Activated T-helper 9 cell treated with anti-CD3 and anti-CD28 coated beads, Interleukin-2, amount 50 U/mL, for 16 hours (primary cell): Measurements from ENCODE around the gene SEPTIN3.
A peak's percentile ranks its signal among the peaks of the same experiment; 100 is the strongest.
"Not testable (repeated sequence)": the region's sequence is repeated elsewhere in the genome, so short reads cannot be mapped to it uniquely, and the experiment has no call there.

Experiments used
- DNase-seq: peaks from one replicate; pipeline ENCODE4 v3.0.0-alpha.2; 2020; ENCODE audit warnings: low read depth

The SEPTIN3 gene

DNA sequence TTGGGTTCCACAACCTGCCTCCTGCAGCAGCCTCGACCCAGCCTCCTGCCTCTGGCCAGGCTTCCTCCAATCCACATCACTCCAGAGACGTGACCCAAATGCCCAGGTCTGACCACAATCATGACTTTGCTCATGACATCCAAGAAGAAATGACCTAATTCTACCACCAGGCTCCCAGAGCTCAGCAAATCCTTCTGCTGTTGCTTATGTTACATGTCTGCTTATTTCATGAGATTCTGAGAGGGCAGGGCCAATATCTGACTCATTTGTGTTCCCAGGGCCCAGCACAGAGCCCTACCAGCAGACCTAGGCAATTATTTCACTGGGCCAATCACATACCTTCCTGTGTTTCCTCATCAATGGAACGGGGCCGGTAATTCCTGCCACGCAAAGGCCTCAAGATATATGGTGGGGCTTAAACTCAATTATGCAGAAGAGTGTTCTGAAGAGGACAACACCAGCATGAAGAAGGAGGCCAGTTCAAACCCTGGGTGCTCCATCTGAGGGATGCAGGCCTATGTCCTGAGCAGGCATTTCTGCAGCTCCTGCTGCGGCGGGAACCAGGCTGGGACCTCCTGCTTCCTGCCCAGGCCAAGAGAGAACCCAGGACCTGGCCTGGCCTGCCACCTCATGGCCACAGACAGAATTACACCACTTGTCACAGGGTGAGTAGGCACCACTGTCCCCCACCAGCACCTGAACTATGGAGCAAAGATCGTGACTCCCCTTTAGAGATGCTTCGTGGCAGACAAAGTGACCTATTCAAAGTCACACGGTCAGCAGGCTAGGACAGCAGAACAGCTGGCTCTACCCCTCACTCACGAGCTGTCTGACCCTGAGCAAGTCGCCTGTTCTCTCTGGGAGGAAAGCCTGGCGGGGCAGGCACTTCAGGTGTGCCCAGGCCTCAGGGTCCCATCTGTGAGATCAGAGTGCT lies 28.1 kb upstream of the SEPTIN3 start:
- DNase-seq = peak; percentile 75

DNA sequence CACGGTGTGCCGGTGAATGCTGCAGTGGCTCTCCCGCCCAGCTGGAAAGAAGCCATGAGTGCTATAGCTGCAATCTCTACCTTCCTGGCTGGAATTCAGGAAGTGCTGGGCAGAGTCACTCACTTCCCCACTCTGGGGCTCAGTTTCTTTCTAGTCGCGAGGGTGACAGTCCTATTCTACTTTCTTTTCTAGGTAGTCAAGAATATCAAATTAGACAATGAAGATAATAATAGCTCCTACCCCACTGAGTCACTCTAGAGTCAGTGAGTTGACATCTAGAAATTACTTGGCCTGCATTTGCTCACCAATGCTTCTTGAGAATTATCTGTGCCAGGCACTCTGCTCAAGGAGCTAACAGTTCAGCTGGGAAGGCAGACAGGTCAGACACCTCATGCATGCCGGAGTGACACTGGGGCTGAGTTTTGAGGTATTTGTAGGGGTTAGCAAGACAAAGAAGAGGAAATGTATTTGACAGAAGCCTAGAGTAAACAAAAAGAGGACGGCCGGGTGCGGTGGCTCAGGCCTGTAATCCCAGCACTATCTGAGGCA lies 25.5 kb upstream of the SEPTIN3 start:
- DNase-seq = no peak

DNA sequence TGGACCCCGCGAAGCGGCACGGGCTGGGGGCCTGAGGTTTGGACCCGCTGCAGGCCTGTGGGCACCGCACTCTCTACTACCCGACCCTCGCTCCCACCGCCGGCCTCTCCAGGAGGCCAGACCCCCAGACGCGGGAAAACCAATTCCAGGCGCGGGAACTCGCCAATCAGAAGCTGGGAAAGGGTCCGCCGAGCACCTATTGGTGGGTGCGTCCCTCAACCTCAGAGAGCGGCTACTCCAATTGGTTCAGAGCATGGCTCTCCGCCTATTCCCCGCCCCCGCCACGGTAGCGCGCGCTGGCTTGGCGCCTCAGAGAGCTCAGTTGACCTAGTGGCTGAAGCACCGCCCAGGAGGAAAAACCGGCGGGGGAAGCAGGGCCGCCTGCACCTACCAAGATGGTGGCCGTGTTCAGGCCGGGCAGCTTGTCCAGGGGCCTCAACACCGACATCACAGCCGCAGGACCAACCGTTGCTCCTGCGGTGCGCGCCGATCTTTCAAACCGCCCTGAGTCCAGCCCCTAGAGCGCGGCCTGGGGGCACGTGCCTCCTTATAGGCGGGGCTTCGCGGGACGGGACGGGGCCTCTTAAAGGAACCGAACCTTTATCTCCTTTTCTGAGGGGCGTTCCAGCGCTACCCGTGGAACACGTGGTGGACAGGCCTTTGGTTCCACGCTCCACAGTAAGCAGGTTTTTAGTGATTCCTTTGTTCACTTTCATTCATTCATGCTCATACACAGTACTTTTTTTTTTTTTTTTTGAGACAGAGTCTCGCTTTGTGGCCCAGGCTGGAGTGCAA lies 22.4 kb upstream of the SEPTIN3 start, which contains the start of gene CENPM:
CENPM (minus strand) TSS at position 524 of the 795 bp plus-strand sequence; CDS start at position 448, 76 bp downstream.
- peak; percentile 82 for DNase-seq

DNA sequence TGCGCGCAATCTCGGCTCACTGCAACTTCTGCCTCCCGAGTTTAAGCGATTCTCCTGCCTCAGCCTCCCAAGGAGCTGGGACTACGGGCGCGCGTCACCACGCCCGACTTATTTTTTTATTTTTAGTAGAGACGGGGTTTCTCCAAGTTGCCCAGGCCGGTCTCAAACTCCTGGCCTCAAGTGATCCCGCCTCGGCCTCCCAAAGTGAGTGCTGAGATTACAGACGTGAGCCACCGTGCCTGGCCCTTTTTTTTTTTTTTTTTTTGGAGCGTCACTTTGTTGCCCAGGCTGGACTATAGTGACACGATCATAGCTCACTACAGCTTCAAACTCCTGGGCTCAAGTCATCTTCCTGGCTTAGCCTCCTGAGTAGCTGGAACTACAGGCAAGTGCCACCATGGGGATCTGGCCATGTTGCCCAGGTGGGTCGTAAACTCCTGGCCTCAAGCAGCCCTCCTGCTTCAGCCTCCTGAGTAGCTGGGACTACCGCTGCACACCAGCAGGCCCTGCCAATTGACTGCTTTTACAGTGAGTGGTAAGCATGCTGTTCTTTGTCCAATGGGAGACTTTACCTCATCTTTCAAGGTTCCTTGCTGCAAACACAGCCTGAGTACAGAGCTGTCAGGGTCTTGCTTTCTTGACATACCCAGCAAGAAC lies 21.7 kb upstream of the SEPTIN3 start:
- no peak for DNase-seq

DNA sequence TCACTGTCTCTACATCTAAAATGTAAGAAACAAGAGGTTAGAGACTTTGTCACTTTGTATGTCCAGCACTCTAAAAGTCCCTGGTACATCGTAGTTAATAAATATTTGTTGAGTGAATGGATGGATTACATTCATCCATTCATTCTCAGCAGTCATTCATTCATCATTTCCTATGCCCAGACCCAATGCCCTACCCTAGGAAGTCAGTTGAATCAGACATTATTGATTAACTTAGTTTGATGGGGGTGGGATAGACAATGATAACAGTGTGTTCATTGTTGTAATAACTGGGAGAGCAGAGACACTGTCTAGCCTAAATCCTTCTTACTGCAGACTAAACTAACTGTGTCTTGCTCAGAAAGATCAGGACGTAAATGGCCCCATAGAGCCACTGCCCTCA lies 21.1 kb upstream of the SEPTIN3 start:
- no peak for DNase-seq

DNA sequence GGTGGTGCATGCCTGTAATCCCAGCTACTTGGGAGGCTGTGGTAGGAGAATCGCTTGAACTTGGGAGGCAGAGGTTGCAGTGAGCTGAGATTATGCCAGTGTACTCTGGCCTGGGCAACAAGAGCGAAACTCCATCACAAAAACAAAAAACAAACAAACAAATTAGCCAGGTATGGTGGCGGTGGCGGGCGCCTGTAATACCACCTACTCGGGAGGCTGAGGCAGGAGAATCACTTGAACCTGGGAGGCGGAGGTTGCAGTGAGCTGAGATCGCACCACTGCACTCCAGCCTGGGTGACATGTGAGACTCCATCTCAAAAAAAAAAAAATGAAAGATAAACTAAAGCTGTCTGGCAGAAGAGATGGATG lies 20.3 kb upstream of the SEPTIN3 start:
- not testable (repeated sequence) for DNase-seq

DNA sequence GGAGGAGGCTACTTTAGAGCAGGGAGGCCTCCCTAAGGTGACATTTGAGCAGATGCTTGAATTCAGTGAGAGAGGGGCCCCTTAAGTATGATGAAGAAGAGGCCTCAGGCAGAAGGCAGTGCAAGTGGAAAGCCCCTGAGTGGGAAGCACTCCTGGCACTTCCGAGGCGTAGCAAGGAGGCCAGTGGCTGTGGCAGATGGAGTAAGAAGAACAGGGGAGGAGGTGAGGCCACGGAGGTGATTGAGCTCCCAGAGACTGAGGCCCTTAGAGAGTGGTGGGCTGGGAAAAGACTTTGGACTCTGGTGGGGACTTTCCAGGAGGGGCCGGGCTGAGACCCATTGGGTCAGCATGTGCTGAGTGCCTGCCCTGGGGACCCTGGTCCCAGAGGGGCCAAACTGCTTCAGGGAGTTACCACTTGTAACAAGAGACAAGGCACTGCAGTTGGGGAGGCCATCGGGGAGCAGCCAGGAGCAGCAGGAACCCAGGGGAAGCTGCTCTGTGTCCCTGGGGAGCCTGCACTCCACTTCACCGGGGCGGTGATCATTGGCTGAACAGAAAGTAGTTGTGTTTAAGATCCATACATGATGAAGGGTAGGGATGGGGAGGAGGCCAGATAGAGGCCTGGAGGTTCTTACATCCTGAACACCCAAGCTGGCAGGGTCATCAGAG lies 19.8 kb upstream of the SEPTIN3 start:
- DNase-seq = no peak

DNA sequence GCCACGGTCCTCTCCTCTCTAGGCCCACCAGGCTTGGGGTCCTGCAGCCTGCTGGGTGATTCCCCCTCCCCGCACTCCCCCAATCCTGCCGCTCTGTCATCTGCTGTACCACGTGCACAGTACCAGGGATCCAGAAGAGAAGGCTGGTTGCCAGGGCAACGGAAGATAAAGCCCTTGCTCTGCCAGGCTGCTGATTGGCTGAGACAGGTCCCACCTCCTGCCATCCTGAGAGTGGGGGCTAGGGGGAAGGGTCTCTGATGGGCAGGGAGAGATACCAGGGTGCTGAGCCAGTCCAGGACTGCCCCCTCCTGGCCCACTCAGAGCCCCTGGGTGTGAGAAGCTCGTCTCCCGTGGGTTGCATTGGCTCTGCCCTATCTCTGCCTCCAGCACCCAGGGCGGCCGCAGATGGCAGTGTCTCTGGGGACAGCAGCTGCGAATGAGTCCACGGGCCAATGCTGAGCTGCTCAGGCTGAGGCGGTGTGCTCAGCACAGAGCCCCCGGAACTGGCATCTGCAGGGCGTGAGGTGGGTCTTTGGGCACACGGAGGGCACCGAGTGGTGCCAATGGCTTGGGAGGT lies 17.3 kb upstream of the SEPTIN3 start, which contains the start of gene SMIM45:
SMIM45 (plus strand) TSS at position 253 of the 577 bp plus-strand sequence.
- no peak for DNase-seq

DNA sequence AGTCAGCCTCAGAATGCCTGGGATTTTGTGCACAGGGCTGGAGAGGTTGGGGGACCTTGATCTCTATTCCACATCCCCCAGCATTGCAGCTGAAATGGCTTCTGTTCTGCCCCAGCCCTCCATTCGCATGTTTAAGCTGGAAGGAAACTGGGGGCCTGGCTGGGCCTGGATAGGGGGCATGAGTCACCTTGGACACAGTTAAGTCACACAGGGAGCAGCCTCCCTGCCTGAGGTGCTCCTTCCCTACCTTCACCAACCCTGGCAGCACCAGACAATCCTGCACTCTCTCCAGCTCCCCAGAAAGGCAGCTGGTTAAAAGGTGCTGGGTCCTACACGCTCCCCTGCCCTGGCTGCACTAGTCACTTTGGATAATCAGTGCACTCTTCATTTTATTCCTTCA lies 16.5 kb upstream of the SEPTIN3 start:
- DNase-seq = no peak

DNA sequence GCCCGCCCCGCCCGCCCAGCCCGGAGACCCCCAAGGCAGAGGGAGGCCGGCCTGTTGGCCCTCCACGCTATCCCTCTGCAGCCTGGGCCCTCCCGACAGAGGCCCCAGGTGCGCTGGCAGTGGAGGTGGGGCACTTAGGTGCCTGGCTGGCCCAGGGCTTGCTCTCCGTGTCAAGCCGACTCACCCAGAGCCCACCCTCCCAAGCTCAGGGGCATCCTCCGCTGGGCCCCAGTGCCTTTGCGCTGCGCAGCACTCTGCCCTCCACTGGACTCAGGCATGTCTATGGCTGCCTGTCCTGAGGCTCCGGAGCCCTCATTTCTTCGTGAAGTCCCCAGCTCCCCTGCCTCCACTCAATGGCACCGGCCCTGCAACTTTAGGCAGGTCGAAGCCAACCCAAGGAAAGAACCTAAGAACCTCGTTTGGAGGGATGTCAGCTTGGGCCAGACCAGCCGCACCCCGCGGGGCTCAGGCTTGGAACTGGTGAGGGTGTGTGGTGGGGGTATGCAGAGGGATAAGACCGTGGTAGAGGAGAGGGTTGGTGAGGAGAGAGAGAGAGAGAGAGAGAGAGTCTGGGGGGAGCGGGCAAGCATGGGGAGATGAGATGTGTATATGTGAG lies 11.2 kb upstream of the SEPTIN3 start:
- no peak for DNase-seq

DNA sequence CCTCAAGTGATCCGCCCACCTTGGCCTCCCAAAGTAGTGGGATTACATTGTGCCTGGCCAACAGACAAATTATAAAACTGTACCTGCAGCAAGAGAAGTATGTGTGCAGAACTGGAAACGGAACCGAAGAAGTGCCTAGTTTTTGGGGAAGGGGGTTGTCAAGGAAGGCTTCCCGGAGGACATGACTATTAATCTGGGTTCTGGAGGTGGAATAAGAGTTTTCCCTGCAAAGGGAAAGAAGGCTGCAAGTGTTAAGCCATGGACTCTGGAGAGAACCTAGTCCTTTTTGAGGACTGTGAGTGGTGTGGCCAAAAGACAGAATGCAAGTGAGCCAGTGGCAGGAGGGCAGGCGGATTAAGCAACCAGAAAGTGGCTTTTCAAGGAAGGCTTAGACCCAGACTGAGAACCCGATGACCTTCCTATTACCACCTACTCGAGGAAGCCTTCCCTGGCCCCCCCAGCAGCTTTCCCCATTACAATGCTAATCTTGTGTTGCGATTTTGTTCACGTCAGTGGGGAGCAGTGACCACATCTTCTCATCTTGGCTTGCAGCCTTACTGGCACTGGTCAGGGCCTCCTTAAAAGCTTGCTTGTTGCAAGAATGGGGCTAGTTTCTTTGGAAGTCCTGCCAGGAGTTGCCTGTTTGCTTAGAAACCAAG lies 5.7 kb upstream of the SEPTIN3 start:
- DNase-seq = no peak

DNA sequence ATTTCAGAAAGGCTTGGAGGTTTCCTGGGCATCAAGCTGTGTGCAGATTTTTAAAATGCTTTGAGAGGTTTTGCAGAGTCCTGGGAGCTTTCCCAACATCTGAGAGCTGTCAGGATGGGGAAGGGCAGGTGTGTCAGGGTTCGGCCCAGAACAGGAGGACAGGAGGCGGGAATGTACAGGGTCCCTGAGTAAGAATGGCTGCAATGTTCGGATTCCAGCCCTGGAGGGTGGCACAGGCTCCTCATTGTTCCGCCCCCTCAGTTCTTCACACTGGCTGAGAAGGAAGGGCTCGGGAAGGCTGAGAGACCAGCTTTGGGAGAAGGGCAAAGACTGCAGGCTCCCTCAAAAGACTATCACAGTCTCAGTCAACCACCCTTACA lies 5.1 kb upstream of the SEPTIN3 start:
- DNase-seq = no peak

DNA sequence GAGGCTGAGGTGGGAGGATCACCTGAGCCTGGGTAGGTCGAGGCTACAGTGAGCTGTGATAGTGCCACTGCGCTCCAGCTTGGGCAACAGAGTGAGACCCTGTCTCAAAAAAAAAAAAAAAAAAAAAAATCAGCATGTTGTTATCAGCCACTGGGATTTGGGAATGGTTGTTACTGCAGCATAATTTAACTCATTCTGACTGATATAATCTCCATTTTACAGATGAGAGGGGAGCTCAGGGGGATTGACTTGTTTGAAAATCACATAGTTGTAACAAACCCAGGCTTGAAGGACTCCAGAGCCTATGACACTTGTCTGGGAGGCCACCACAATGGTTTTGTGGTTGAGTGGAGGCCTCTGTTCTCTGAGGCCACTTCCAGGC lies 3.0 kb upstream of the SEPTIN3 start:
- no peak for DNase-seq

DNA sequence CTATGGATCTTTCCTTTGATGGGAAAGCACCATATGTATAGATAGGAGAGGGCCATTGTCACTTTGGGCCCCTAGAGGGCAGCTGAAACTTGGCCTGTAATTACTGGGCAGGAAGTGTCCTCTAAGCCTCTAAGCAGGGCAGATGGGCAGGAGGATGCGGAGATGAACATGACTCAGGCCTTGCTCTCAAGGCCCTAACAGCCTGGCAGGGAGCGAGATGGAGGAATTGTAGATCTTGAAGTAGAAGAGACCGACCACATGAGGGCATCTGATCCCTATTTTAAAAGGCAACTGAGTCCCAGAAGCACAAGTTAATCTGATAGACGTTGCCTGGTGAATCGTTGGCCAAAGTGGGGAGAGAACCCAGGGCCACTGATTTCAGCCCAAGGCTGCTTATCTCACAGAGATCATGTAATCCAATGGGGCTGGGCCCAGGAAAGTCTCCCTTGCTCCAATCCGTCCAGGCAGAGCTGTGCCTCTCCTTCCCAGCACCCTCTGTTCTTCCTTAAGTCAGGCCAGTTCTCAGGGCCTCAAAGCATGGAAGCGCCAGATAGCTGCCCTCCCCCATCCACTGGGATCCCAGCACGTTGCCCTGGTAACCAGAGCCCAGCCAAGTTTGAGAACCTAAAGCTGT lies 2.5 kb upstream of the SEPTIN3 start:
- DNase-seq = no peak

DNA sequence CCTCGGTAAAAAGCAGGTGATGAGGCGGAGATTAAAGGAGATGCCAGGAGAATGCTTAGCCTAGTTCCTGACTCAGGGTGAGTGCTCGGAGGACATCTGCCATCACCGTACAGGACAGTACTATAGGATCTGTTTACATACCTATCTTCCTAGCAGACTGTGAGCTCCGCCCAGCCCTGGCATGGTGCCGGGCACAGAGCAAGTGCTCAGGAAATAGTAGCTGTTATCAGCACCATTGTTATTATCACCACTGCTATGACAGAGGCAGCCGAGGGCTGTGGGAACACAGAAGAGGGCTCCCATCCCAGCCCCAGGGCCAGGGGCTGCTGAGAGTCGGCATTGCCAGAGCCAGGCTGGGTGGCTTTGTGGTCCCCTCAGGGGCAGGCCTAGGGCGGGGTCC lies 642 bp upstream of the SEPTIN3 start:
- DNase-seq = no peak

DNA sequence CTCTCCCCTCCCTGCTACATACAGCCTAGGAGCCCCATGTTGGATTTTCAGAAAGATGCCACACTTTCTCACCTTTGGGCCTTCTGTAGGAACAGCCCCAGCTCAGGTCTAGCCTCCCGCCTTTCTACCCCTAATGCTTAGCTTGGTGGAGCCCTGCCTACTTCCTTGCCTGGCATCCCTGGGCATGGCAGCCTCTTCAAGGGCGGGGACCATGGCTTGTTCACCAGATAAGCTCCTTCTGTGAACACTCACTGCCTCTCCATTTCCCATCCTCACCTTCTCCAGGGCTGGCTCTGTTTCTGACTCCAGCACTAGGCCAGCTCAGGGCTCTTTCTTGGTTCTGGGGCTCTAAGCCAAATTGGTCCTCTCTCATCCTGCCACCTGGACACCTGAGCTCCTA lies 1.4 kb downstream of the SEPTIN3 start:
- DNase-seq = no peak

DNA sequence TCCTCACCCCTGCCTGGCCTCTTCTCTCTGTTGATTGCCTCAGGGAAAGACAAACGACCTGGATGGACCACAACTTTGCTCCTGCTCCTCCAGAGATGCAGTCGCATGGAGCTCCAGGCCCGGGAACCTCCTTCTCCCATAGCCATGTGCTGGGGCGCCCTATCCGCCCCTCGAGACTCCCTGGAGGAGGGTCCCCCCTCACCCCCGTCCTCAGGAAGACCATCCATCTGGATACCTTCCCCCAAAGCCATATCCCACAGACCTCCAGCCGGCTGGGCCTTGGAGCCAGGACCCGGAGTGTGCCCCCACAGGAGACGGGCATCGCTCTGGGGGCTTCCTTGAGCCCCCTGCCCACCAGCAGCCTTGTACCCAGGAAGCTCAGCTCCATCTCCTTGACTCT lies 2.2 kb downstream of the SEPTIN3 start:
- no peak for DNase-seq

DNA sequence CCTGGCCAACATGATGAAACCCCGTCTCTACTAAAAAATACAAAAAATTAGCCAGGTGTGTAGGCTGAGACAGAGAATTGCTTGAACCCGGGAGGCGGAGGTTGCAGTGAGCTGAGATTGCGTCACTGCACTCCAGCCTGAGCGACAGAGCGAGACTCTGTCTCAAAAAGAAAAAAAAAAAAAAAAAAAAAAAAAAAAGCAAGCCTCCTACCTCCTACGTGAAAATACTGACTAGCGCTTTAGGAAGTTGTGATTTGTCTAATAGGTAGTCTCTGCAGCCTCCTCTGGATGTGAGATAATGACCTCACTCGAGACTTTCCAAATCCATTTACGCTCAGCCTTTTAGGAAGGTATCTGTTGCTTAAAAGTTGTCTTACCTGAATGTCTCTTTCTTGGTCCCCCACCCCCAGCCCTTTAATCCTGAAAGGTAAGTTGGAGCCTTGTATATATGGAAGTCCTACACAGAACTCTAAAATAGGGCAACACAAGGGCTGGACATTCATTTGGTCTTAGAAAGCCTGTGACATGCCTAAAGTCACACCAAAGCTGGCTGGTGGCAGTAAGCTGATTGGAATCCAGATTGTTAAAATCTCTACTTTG lies 5.5 kb downstream of the SEPTIN3 start:
- no peak for DNase-seq

DNA sequence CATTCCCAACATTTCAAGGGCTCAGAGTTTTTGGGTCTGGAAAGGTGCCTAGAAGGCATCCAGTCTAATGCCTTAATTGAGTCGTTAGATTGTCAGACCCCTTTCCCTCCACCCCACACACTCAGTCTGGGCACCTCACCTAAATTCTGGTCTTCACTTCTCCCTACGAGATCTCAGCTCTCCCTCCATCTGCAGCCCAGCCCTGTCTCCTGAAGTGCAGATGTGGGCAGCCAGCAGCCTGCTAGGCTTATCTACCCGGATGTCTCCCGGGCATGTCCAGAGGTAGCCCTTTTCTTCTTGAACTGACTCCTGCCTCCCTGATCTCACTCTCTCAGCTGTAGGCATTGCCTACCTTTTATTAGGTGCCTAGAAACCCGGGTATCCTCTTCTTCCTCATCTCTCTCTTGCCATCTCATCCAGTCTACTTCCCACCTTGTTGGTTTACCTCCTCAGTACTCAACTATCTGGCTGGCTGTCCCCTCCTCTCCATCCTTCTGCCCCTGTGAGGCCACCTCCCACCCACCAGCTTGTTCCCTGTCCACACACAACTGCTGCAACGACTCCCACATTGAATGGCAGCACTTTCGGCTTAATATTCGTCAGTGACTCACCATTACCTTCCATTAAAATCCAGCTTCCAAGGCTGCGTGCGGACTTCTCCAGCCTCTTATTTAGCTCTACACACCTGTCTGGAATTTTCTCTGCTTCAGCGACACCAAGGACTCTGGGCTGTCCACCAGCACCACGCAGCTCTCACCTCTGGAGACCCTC lies 6.2 kb downstream of the SEPTIN3 start:
- no peak for DNase-seq
